ENCODE data around the gene PLBD2.

PLBD2 gene

GRCh38 chr12:113364698-113365097, 6.3 kb downstream of the PLBD2 start:
- Histone ChIP-seq H4K20me1 (ENCODE audit: insufficient read depth, low read length) (peaks cover 6% of the 10 kb centered on the region; the same call in 1 of the 2 replicates), H3K36me3 (ENCODE audit: insufficient read depth, low read length) (no peaks in the 10 kb centered on the region), H3K27me3 (ENCODE audit: insufficient read depth, low read length, poor library complexity) (no peaks in the 10 kb centered on the region), H3K4me3 (ENCODE audit: low read depth in 1 of 2, low read length in 2 of 2) (no peak overlapping the region), H3K9me3 (ENCODE audit: insufficient read depth, low read length, severe bottlenecking) (no peaks in the 10 kb centered on the region), H3K4me2 (ENCODE audit: insufficient read depth, low read length) (no peak overlapping the region), H2AFZ (ENCODE audit: low read depth, low read length) (no peak overlapping the region), H3K9ac (ENCODE audit: low read depth, low read length) (no peak overlapping the region), H3K4me1 (ENCODE audit: insufficient read depth, low read length) (peaks cover under 1% of the 10 kb centered on the region; the same call in 1 of the 2 replicates), H3K27ac (ENCODE audit: low read length) (no peak overlapping the region), H3K79me2 (ENCODE audit: insufficient read depth, low read length) (no peaks in the 10 kb centered on the region)
- DNase-seq (no peak), ATAC-seq (ENCODE audit: insufficient read depth, low read depth) (no peak)
- no peak for TF ChIP-seq EZH2 (IDR thresholded peaks at IDR 0.05; ENCODE audit: borderline replicate concordance, low read depth, low read length, severe bottlenecking)
- TF ChIP-seq, protein P1, sequence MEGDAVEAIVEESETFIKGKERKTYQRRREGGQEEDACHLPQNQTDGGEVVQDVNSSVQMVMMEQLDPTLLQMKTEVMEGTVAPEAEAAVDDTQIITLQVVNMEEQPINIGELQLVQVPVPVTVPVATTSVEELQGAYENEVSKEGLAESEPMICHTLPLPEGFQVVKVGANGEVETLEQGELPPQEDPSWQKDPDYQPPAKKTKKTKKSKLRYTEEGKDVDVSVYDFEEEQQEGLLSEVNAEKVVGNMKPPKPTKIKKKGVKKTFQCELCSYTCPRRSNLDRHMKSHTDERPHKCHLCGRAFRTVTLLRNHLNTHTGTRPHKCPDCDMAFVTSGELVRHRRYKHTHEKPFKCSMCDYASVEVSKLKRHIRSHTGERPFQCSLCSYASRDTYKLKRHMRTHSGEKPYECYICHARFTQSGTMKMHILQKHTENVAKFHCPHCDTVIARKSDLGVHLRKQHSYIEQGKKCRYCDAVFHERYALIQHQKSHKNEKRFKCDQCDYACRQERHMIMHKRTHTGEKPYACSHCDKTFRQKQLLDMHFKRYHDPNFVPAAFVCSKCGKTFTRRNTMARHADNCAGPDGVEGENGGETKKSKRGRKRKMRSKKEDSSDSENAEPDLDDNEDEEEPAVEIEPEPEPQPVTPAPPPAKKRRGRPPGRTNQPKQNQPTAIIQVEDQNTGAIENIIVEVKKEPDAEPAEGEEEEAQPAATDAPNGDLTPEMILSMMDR (IDR thresholded peaks at IDR 0.05; ENCODE audit: borderline replicate concordance, extremely low read depth, low read length, poor library complexity, severe bottlenecking): no peak

DNA sequence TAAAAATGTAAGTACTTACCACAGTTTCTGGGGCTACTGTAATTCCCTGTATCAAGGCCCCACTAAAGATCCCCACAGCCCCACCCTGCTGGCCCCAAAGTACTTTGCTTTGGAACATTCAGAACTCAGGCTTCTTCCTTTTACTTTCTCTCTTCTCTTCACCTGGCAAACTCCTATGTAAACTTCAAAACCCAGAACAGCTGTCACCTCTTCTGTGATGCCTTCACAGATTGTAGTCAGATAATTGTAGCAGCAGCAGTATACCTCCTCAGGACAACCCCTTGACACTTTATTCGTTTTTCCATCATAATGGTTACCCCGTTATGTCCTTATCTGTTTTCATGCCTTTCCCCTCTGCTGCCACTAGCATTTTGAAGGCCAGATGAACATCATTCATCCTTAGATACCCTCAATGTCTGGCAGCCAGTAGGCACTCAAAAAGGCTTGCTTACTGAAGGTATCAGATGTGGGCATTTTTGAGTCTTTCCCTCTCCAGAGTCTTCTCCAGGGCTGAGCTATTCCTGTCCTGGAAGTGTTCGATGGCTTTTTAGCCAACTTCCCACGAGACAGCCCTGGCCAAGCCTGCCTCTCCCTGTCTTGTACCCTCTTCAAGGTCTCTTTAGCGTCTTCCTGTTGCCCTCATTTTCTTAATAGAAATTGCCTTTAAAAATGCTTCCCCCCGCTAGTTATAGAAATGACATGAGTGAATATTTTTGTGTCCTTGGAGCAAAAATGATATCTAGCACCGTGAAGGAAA, 7.4 kb downstream of the PLBD2 start:
- no peak for TF ChIP-seq EZH2 (IDR thresholded peaks at IDR 0.05; ENCODE audit: borderline replicate concordance, low read depth, low read length, severe bottlenecking)
- TF ChIP-seq, protein P1 (IDR thresholded peaks at IDR 0.05; ENCODE audit: borderline replicate concordance, extremely low read depth, low read length, poor library complexity, severe bottlenecking): no peak
- Histone ChIP-seq H3K9me3 (ENCODE audit: insufficient read depth, low read length, severe bottlenecking) (no peaks in the 10 kb centered on the region), H3K4me3 (ENCODE audit: low read depth in 1 of 2, low read length in 2 of 2) (no peak overlapping the region), H3K36me3 (ENCODE audit: insufficient read depth, low read length) (no peaks in the 10 kb centered on the region), H3K4me2 (ENCODE audit: insufficient read depth, low read length) (no peak overlapping the region), H3K27me3 (ENCODE audit: insufficient read depth, low read length, poor library complexity) (no peaks in the 10 kb centered on the region), H3K79me2 (ENCODE audit: insufficient read depth, low read length) (no peaks in the 10 kb centered on the region), H3K4me1 (ENCODE audit: insufficient read depth, low read length) (no peaks in the 10 kb centered on the region), H4K20me1 (ENCODE audit: insufficient read depth, low read length) (peaks cover 6% of the 10 kb centered on the region; the same call in 1 of the 2 replicates), H2AFZ (ENCODE audit: low read depth, low read length) (no peak overlapping the region), H3K9ac (ENCODE audit: low read depth, low read length) (no peak overlapping the region), H3K27ac (ENCODE audit: low read length) (no peak overlapping the region)
- ATAC-seq (ENCODE audit: insufficient read depth, low read depth): no peak
- DNase-seq: no peak

DNA sequence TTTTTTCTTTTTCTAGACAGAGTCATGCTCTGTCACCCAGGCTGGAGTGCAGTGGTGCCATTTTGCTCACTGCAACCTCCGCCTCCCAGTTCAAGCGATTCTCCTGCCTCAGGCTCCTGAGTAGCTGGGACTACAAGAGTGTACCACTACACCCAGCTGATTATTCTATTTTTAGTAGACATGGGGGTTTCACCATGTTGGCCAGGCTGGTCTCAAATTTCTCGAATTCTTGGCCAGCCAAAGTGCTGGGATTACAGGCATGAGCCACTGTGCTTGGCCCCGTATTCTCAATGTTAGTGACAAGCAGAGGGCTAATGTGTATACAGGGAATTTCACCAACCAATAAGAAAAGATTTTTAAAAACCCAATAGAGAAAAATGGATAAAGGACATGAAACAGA, 8.4 kb downstream of the PLBD2 start:
- H3K9ac ChIP-seq (ENCODE audit: low read depth, low read length): no peak overlapping the region
- TF ChIP-seq, protein P1 (IDR thresholded peaks at IDR 0.05; ENCODE audit: borderline replicate concordance, extremely low read depth, low read length, poor library complexity, severe bottlenecking): no peak
- TF ChIP-seq EZH2 (IDR thresholded peaks at IDR 0.05; ENCODE audit: borderline replicate concordance, low read depth, low read length, severe bottlenecking): no peak
- ATAC-seq (ENCODE audit: insufficient read depth, low read depth) (no peak), DNase-seq (no peak)
- H4K20me1 ChIP-seq (ENCODE audit: insufficient read depth, low read length): peaks cover 6% of the 10 kb centered on the region; the same call in 1 of the 2 replicates
- H3K4me3 ChIP-seq (ENCODE audit: low read depth in 1 of 2, low read length in 2 of 2): no peak overlapping the region
- H3K36me3 ChIP-seq (ENCODE audit: insufficient read depth, low read length): no peaks in the 10 kb centered on the region
- H3K4me1 ChIP-seq (ENCODE audit: insufficient read depth, low read length): no peaks in the 10 kb centered on the region
- no peak overlapping the region for H3K27ac ChIP-seq (ENCODE audit: low read length)
- H3K79me2 ChIP-seq (ENCODE audit: insufficient read depth, low read length): no peaks in the 10 kb centered on the region
- no peaks in the 10 kb centered on the region for H3K9me3 ChIP-seq (ENCODE audit: insufficient read depth, low read length, severe bottlenecking)
- no peak overlapping the region for H2AFZ ChIP-seq (ENCODE audit: low read depth, low read length)
- H3K4me2 ChIP-seq (ENCODE audit: insufficient read depth, low read length): no peak overlapping the region
- H3K27me3 ChIP-seq (ENCODE audit: insufficient read depth, low read length, poor library complexity): no peaks in the 10 kb centered on the region
